Skeletal muscle tissue (tissue), 4 donors: ENCODE data around the gene EGFR. TPM values are rescaled to one million over a fixed set of nuclear protein-coding genes. Genes with fewer than 3 reads are reported as not detected.
A peak's percentile ranks its signal among the peaks of the same experiment; 100 is the strongest.

Source experiments
- H3K27ac ChIP-seq: one replicate; pipeline ENCODE4 v1.7.0; 2013; ENCODE audit warnings: mild to moderate bottlenecking, low read depth, low read length, inconsistent platforms
- H3K27me3 ChIP-seq, 3 donors: one replicate each; pipeline ENCODE4 v1.7.0; 2013; ENCODE audit warnings: low read length in 3 of 3; ENCODE audit not compliant: control insufficient read depth in 3 of 3, insufficient read depth in 3 of 3
- H3K36me3 ChIP-seq, 3 donors: one replicate each; pipeline ENCODE4 v1.7.0; 2013; ENCODE audit warnings: low read length in 3 of 3; ENCODE audit not compliant: control insufficient read depth in 3 of 3, insufficient read depth in 3 of 3
- H3K4me1 ChIP-seq, 3 donors: one replicate each; pipeline ENCODE4 v1.7.0; 2013; ENCODE audit warnings: low read length in 3 of 3, mild to moderate bottlenecking in 3 of 3; ENCODE audit not compliant: control insufficient read depth in 3 of 3, insufficient read depth in 3 of 3
- H3K4me3 ChIP-seq, 3 donors: one replicate each; pipeline ENCODE4 v1.7.0; 2013; ENCODE audit warnings: low read length in 3 of 3
- H3K9ac ChIP-seq, 3 donors: one replicate each; pipeline ENCODE4 v1.7.0; 2013; ENCODE audit warnings: low read length in 3 of 3, mild to moderate bottlenecking in 3 of 3, moderate library complexity in 2 of 3, low read depth in 1 of 3
- H3K9me3 ChIP-seq, 3 donors: one replicate each; pipeline ENCODE4 v1.7.0; 2013; ENCODE audit warnings: low read length in 3 of 3; ENCODE audit not compliant: control insufficient read depth in 3 of 3
- total RNA-seq: library from RNA; depleted of rRNA; stranded (reverse); fragments of >200 nt; gene quantifications from one replicate; pipeline ENCODE4 v1.2.3, GENCODE V29; 2014
- donor health status: Osteomylitis.

EGFR gene
- total RNA-seq, 1 donor from 2014 or later, result 17.7 TPM

- Histone ChIP-seq H3K4me3 (no peak overlapping the region), H3K4me1 (peaks cover 14 to 19% (median 17%) of the 10 kb centered on the region in 3 donors), H3K27ac (no peak overlapping the region), H3K27me3 (no peaks in the 10 kb centered on the region), H3K9ac (no peak overlapping the region), H3K9me3 (no peaks in the 10 kb centered on the region), H3K36me3 (peaks cover 16 to 46% (median 20%) of the 10 kb centered on the region in 3 donors)
Measured at GRCh38 chr7:55147736-55148135, 128.9 kb downstream of the EGFR start.

DNA sequence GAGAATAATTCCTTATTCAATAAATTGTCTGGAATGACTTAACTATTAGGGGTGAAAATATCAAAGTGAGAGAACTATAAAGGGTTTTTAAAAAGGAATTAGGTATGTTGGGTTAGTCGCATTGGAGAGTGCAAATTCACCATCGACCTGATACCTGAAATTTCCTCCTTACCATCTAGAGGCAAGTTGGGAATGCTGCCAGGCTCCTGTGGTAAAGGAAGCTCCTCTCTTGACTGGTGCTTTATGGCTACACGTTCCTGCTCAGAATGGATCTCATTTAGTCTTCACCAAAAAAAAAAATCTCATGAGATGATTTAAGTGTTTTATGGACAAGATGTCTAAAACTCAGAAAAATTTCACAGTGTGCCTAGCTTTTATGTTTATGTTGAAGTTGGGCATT lies 129.8 kb downstream of the EGFR start:
- H3K9me3 ChIP-seq, result no peaks in the 10 kb centered on the region
- peaks cover 14 to 19% (median 17%) of the 10 kb centered on the region in 3 donors for H3K4me1 ChIP-seq
- H3K9ac ChIP-seq, result no peak overlapping the region
- no peak overlapping the region for H3K4me3 ChIP-seq
- peaks cover 16 to 41% (median 22%) of the 10 kb centered on the region in 3 donors for H3K36me3 ChIP-seq
- no peaks in the 10 kb centered on the region for H3K27me3 ChIP-seq
- no peak overlapping the region for H3K27ac ChIP-seq

DNA sequence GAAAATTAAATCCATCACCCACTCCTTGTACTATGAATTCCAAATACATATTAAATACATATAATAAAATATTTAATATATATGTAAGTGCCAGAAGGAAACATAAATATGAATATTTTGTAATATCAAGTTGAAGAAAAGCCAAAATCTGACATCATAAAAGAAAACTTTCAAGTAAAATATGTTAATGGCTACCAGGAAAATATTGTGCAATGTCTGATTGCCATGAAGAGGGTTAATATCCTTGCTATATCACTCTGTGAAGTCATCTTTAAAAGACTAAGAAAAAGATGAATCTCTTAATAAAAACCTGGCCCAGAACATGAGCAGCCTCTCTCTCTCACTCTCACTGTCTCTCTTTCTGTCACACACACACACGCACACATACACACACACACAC lies 130.2 kb downstream of the EGFR start:
- Histone ChIP-seq H3K9me3 (no peaks in the 10 kb centered on the region), H3K36me3 (peaks cover 12 to 42% (median 24%) of the 10 kb centered on the region in 3 donors), H3K27me3 (no peaks in the 10 kb centered on the region), H3K4me1 (peaks cover 14 to 21% (median 19%) of the 10 kb centered on the region in 3 donors), H3K4me3 (no peak overlapping the region), H3K9ac (no peak overlapping the region), H3K27ac (peak overlapping the region; percentile 25)

DNA sequence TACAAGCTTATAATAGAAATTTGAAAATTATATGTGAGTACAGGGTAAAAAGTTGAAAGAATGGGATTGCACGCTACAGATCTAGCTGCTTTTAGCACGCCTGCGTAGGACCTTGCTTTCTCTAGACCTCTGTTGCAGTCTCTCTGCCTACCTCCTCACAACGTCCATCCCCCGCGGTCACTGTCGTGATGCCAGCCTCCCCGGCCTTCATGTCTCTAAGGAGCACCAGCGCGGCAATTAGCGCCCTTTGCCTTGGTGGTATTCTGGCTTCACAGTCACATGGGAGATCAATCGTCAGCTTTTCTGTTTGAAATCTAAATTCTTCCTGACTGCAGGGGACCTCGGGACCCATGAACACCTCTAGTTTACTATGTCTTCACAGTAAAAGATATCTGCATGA lies 131.3 kb downstream of the EGFR start:
- Histone ChIP-seq H3K9ac (peak overlapping the region; percentile 22 to 52 (median 42)), H3K4me3 (no peak overlapping the region), H3K27ac (peak overlapping the region; percentile 82), H3K9me3 (no peaks in the 10 kb centered on the region), H3K4me1 (peaks cover 19 to 23% (median 22%) of the 10 kb centered on the region in 3 donors), H3K36me3 (peaks cover 9 to 46% (median 22%) of the 10 kb centered on the region in 3 donors), H3K27me3 (no peaks in the 10 kb centered on the region)

DNA sequence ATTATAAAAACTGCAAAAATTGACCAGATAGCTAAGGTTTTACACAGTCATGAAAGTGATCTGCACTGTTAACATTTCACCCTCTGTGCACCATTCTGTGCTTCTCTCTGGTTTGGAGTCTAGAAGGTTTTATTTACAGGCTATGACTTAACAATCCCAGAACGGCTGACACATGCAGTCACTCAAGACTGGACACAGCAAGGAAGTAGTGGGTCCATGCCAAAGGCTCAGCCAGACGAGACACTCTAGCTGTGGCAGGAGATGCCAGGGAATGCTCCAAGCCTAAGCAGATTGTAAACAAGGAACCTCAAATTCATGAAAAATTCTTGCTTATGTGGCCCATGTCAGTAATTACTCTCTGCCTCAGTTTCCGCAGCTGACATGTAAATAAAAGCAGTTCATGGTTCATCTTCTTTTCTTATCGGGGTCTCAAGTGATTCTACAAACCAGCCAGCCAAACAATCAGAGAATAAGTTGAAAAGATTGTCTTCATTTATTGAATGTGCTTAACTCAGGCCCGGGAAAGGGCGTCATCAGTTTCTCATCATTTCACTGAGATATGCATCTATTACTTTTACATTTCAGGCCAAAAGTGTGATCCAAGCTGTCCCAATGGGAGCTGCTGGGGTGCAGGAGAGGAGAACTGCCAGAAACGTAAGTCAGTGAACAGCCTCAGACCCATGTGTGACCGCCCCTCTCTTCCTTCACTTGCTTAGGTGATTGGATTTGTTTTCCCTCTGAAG lies 132.1 kb downstream of the EGFR start:
- H3K9ac ChIP-seq, result peak overlapping the region; percentile 27 to 52 (median 45)
- H3K27ac ChIP-seq, result peak overlapping the region; percentile 82
- H3K4me1 ChIP-seq, result peaks cover 19 to 23% (median 22%) of the 10 kb centered on the region in 3 donors
- no peaks in the 10 kb centered on the region for H3K9me3 ChIP-seq
- H3K4me3 ChIP-seq, result no peak overlapping the region
- H3K36me3 ChIP-seq, result peaks cover 9 to 45% (median 19%) of the 10 kb centered on the region in 3 donors
- H3K27me3 ChIP-seq, result no peaks in the 10 kb centered on the region

DNA sequence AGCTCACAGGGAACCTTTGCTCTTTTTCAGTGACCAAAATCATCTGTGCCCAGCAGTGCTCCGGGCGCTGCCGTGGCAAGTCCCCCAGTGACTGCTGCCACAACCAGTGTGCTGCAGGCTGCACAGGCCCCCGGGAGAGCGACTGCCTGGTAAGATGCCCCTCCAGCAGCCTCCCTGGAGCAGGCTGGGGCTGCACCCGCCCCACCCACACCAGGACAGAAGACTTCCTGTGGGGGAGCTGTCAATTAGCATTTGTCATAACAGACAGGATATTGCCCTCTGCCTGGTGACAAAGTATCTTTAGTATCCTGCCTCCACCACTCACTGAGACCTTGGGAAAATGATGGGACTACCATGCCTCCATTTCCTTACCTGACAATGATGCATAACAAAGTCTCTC lies 133.7 kb downstream of the EGFR start:
- Histone ChIP-seq H3K36me3 (peaks cover 4 to 44% (median 19%) of the 10 kb centered on the region in 3 donors), H3K27me3 (no peaks in the 10 kb centered on the region), H3K4me3 (no peak overlapping the region), H3K4me1 (peaks cover 19 to 23% (median 23%) of the 10 kb centered on the region in 3 donors), H3K9me3 (no peaks in the 10 kb centered on the region), H3K9ac (no peak overlapping the region), H3K27ac (peak overlapping the region; percentile 82)

GRCh38 chr7:55154096-55154495 lies 135.3 kb downstream of the EGFR start:
- H3K9ac ChIP-seq, result peak overlapping the region in 1 of 3 donors; percentile 27
- peaks cover 10 to 47% (median 25%) of the 10 kb centered on the region in 3 donors for H3K36me3 ChIP-seq
- H3K4me1 ChIP-seq, result peaks cover 19 to 26% (median 21%) of the 10 kb centered on the region in 3 donors
- H3K27ac ChIP-seq, result peak overlapping the region; percentile 17
- no peak overlapping the region for H3K4me3 ChIP-seq
- H3K27me3 ChIP-seq, result no peaks in the 10 kb centered on the region
- no peaks in the 10 kb centered on the region for H3K9me3 ChIP-seq

DNA sequence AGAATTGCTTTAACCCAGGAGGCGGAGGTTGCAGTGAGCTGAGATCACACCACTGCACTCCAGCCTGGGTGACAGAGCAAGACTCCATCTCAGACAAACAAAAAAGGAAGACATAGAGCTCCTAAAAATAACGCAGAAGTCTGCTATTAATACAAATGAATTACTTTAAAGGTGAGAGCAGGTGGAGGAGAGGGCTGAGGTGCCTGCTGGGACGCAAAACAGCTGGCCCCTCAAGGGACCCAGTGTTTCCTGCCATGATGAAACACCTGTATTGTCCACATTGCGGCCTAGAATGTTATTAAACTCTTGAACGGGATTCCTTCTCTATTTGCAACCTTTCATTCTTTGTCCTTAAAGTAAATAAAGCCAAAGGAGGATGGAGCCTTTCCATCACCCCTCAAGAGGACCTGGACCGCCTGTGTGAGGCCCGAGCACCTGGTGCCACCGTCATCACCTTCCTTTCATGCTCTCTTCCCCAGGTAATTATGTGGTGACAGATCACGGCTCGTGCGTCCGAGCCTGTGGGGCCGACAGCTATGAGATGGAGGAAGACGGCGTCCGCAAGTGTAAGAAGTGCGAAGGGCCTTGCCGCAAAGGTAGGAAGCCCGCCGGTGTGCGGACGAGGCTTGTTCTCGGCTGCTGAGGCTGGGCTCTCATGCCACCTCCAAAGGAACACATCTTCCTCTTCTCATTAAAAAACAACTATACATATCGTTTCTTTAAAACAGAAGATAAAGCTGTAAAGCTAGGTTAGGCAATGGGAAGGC lies 136.7 kb downstream of the EGFR start:
- H3K27me3 ChIP-seq, result no peaks in the 10 kb centered on the region
- no peaks in the 10 kb centered on the region for H3K9me3 ChIP-seq
- H3K27ac ChIP-seq, result no peak overlapping the region
- H3K9ac ChIP-seq, result no peak overlapping the region
- peaks cover 13 to 18% (median 13%) of the 10 kb centered on the region in 3 donors for H3K4me1 ChIP-seq
- H3K4me3 ChIP-seq, result no peak overlapping the region
- peaks cover 11 to 53% (median 26%) of the 10 kb centered on the region in 3 donors for H3K36me3 ChIP-seq

GRCh38 chr7:55156919-55157763 lies 138.3 kb downstream of the EGFR start:
- H3K9ac ChIP-seq, result peak overlapping the region in 2 of 3 donors; percentile 33

More at GRCh38 chr7:55156919-55157763, 138.3 kb downstream of the EGFR start:
- peaks cover 20 to 54% (median 28%) of the 10 kb centered on the region in 3 donors for H3K36me3 ChIP-seq
- H3K27me3 ChIP-seq, result no peaks in the 10 kb centered on the region
- no peak overlapping the region for H3K4me3 ChIP-seq
- no peaks in the 10 kb centered on the region for H3K9me3 ChIP-seq
- peaks cover 5 to 9% (median 6%) of the 10 kb centered on the region in 3 donors for H3K4me1 ChIP-seq
- H3K27ac ChIP-seq, result peak overlapping the region; percentile 40
